HG03571 (cell line): ENCODE measurements around the gene TPSD1.
"Not testable (repeated sequence)": the region's sequence is repeated elsewhere in the genome, so short reads cannot be mapped to it uniquely, and the experiment has no call there.

Experiments
- ATAC-seq: cut with Tn5 transposase; IDR thresholded peaks from one replicate; pipeline ENCODE4 v1.9.1; 2021; ENCODE audit not compliant: unreplicated experiment

Gene TPSD1

GRCh38 chr16:1279945-1280589 lies 24.2 kb downstream of the TPSD1 start:
- no peak for ATAC-seq

GRCh38 chr16:1280783-1281182 lies 24.9 kb downstream of the TPSD1 start:
- no peak for ATAC-seq

- no peak for ATAC-seq
Observed at GRCh38 chr16:1281517-1281916, 25.6 kb downstream of the TPSD1 start.

- no peak for ATAC-seq
Observed at GRCh38 chr16:1282324-1282973, 26.6 kb downstream of the TPSD1 start.

GRCh38 chr16:1283296-1283695 lies 27.4 kb downstream of the TPSD1 start:
- no peak for ATAC-seq

GRCh38 chr16:1283996-1284616 lies 28.2 kb downstream of the TPSD1 start:
- no peak for ATAC-seq

- no peak for ATAC-seq
Observed at GRCh38 chr16:1285669-1286512, 30.0 kb downstream of the TPSD1 start.

GRCh38 chr16:1286513-1287094 lies 30.7 kb downstream of the TPSD1 start:
- ATAC-seq = no peak

- ATAC-seq = no peak
Observed at GRCh38 chr16:1287982-1288670, 32.3 kb downstream of the TPSD1 start.

- no peak for ATAC-seq
Observed at GRCh38 chr16:1288813-1289476, 33.1 kb downstream of the TPSD1 start.

- no peak for ATAC-seq
Observed at GRCh38 chr16:1289477-1289866, 33.6 kb downstream of the TPSD1 start.

- ATAC-seq = no peak
Observed at GRCh38 chr16:1290063-1290501, 34.2 kb downstream of the TPSD1 start.

GRCh38 chr16:1290860-1291575 lies 35.1 kb downstream of the TPSD1 start:
- ATAC-seq = no peak

- ATAC-seq = no peak
Observed at GRCh38 chr16:1291576-1291974, 35.7 kb downstream of the TPSD1 start.

GRCh38 chr16:1292208-1292607 lies 36.3 kb downstream of the TPSD1 start:
- not testable (repeated sequence) for ATAC-seq

GRCh38 chr16:1292808-1293207 lies 36.9 kb downstream of the TPSD1 start:
- not testable (repeated sequence) for ATAC-seq

- no peak for ATAC-seq
Observed at GRCh38 chr16:1293921-1294656, 38.2 kb downstream of the TPSD1 start.

GRCh38 chr16:1295465-1295864 lies 39.6 kb downstream of the TPSD1 start:
- ATAC-seq = no peak

GRCh38 chr16:1296688-1297017 lies 40.8 kb downstream of the TPSD1 start:
- not testable (repeated sequence) for ATAC-seq
